Heart right ventricle (tissue), 16 donors: Measurements from ENCODE around the gene TMEM134. TPM values are rescaled to one million over a fixed set of nuclear protein-coding genes. Genes with fewer than 3 reads are reported as not detected.
"Not testable (repeated sequence)": the region's sequence is repeated elsewhere in the genome, so short reads cannot be mapped to it uniquely, and the experiment has no call there.

Experiments used
- ATAC-seq, 8 donors: fragments of 200-7000 bp; cut with Tn5 transposase; one replicate each; pipeline ENCODE4 v1.9.1; 2020; ENCODE audit warnings: mild to moderate bottlenecking in 8 of 8, moderate library complexity in 8 of 8, moderate number of reproducible peaks in 1 of 8
- DNase-seq, 2 donors: peaks; one replicate each; pipeline ENCODE4 v3.0.0-alpha.2; 2020
- H3K27ac ChIP-seq, 10 donors: fragments of 200-600 bp; sonication (generic) in 2 of 10; one replicate each; pipeline versions ENCODE4 v1.5.0 to v1.8.0; 2020 to 2022; ENCODE audit warnings: mild to moderate bottlenecking in 3 of 10
- H3K27me3 ChIP-seq, 7 donors: fragments of 200-600 bp; one replicate each; pipeline ENCODE4 v1.8.0; 2021 to 2022; ENCODE audit warnings: mild to moderate bottlenecking in 2 of 7
- H3K36me3 ChIP-seq, 9 donors: fragments of 200-600 bp; sonication (generic) in 1 of 9; one replicate each; pipeline versions ENCODE4 v1.5.0 to v1.8.0; 2020 to 2022; ENCODE audit warnings: mild to moderate bottlenecking in 2 of 9
- H3K4me1 ChIP-seq, 9 donors: fragments of 200-600 bp; sonication (generic) in 1 of 9; one replicate each; pipeline versions ENCODE4 v1.5.0 to v1.8.0; 2020 to 2022; ENCODE audit warnings: mild to moderate bottlenecking in 4 of 9
- H3K4me3 ChIP-seq, 10 donors: fragments of 200-600 bp; sonication (generic) in 2 of 10; one replicate each; pipeline versions ENCODE4 v1.5.0 to v1.8.0; 2020 to 2022; ENCODE audit warnings: mild to moderate bottlenecking in 7 of 10, moderate library complexity in 2 of 10
- H3K9me3 ChIP-seq, 11 donors: fragments of 200-600 bp in 10 of 11; sonication (generic) in 2 of 11; one replicate each; pipeline versions ENCODE4 v1.5.0 to v1.8.0; 2013 to 2022; ENCODE audit warnings: mild to moderate bottlenecking in 2 of 11, control low read depth in 1 of 11, moderate library complexity in 1 of 11
- WGBS, 2 donors: extraction: QIAGEN DNeasy Blood & Tissue Kit; methylation state at CpG; one replicate each; pipeline ENCODE4 v1.1.7; 2013; ENCODE audit warnings: inconsistent platforms in 1 of 2; 5-methylcytosine and 5-hydroxymethylcytosine counted together
- intact Hi-C, 10 donors: fragments of 100-400 bp; cut with DNase I; formaldehyde crosslinking; loops; one replicate each; pipeline versions ENCODE4 v1.11.1 to v1.14.2; 2022
- polyA plus RNA-seq, 2 donors: library from polyadenylated mRNA; stranded (reverse); fragments of 200-250 nt; gene quantifications; one replicate each; pipeline ENCODE4 v1.2.3, GENCODE V29; 2013
- total RNA-seq, 10 donors: library from RNA; stranded (reverse); fragmentation: NEBNext Ultra II Directional in 3 of 10; extraction: Animal tissue kit (Norgen Biotek cat#: 25700) in 3 of 10; gene quantifications; one replicate each; pipeline versions ENCODE4 v1.2.1 to v1.2.4, GENCODE V29; 2021 to 2023
- TF ChIP-seq, protein P1 (sequence below), 9 donors: fragments of 200-600 bp; sonication (generic) in 2 of 9; IDR thresholded peaks; one replicate each; pipeline versions ENCODE4 v1.5.0 to v1.8.0; 2021 to 2022; ENCODE audit warnings: antibody characterized with exemption in 9 of 9, mild to moderate bottlenecking in 5 of 9, moderate library complexity in 1 of 9
- donor health status: Arrhythmogenic right ventricular cardiomyopathy.
- donor health status: ischemic (EF 13 %, LVEDD 7.1; RV severe dilation, severe dysfunction).
- donor health status: healthy with polysubstance abuse.
- donor health status: DM: no; HTN: yes; CAD: no.
- donor health status: DM: no; HTN: no; CAD: no.
- donor health status: ischemic (EF 25% LVEDD 6.9; RV normal size, moderate dysfunction).
- donor health status: ischemic (EF 25% LVEDD 5.7; RV mildly dilated, moderate dysfunction).
- donor health status: healthy.
- donor health status: DM: yes; HTN: yes; CAD: no.
- donor health status: Ischemic cardiomyopathy.
- donor health status: ischemic (EF 35%, LVEDD 5.7; RV mildly dilated, moderate dysfunction).
- donor health status: nonischemic (EF 11% LVEDD 7.7; RV severe dilation, severe dysfunction).
- donor health status: DM: yes; HTN: yes; CAD: no.
- donor health status: PGD.
- donor health status: ischemic (EF 29% LVEDD 5.4; RV normal size, mild dysfunction).
- donor health status: nonischemic (EF 23%, LVEDD 6.1; RV moderate dilation, normal function).

TMEM134 gene
- total and polyA plus RNA-seq, 12 donors: 69.8 to 104 (median 81.2) TPM

DNA sequence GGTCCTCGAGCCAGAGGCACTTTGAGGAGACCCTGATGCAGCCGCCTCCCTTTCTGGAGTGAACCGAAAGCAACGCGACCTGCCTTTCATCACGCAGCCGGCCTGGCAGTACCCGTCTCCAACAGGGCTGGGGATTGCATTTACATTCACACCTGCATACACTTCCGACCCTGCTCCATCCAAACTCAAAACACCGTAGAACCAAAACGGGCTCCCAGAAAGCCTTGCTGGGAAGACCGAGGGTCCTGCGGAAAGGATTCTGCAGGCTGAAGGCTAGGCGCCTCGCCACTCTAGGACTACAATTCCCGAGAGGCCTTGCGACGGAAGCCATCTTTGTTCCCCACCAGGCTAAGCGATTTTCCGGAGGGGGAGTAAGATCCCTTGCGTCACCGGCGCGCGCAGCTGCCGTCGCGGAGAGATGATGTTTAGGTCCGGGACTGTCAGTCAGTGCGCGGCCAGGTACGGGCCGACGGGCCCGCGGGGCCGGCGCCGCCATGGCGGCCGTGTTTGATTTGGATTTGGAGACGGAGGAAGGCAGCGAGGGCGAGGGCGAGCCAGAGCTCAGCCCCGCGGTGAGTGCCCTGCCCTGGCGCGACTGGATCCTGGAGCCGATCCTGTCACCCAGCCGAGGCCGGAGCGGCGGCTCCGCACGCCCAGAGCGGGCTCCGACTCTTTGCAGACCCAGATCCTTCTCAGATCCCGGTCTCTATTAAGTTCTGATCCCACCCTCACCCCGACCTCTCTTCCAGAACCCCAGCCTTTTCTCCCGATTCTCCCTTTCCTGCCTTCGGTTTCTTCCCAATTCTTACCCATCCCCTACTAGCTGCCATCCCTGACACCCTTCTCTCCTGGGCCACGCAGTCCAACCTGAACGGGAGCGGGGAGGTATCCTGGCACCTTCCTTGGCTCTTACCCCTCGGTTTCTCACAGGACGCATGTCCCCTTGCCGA lies 40.7 kb downstream of the TMEM134 start, which contains the start of gene RPS6KB2:
Gene RPS6KB2, plus strand, starts transcription at position 443 of the 950 bp plus-strand sequence. Its CDS starts 52 bp downstream, at position 495.
- ATAC-seq: peak; percentile 92 to 96 (median 94)
- Histone ChIP-seq H3K9me3 (no peaks in the 10 kb centered on the region), H3K36me3 (peaks cover 0 to 40% (median 10%) of the 10 kb centered on the region in 9 donors), H3K27me3 (no peaks in the 10 kb centered on the region), H3K4me3 (peak within 1 kb of the TSS; percentile 59 to 95 (median 86)), H3K4me1 (peaks cover 0 to 27% (median 20%) of the 10 kb centered on the region in 9 donors), H3K27ac (peak within 1 kb of the TSS; percentile 38 to 96 (median 94))
- intact Hi-C loops: loop anchor here in 3 of 10 donors (1.0 to 10.0 kb wide), 3 partner anchors 15 to 74 kb away; partner anchors contain the start of genes TMEM134 (in 2 of the 3), CORO1B (in 1 of the 3) and POLD4 (in 1 of the 3)
- TF ChIP-seq, protein P1, sequence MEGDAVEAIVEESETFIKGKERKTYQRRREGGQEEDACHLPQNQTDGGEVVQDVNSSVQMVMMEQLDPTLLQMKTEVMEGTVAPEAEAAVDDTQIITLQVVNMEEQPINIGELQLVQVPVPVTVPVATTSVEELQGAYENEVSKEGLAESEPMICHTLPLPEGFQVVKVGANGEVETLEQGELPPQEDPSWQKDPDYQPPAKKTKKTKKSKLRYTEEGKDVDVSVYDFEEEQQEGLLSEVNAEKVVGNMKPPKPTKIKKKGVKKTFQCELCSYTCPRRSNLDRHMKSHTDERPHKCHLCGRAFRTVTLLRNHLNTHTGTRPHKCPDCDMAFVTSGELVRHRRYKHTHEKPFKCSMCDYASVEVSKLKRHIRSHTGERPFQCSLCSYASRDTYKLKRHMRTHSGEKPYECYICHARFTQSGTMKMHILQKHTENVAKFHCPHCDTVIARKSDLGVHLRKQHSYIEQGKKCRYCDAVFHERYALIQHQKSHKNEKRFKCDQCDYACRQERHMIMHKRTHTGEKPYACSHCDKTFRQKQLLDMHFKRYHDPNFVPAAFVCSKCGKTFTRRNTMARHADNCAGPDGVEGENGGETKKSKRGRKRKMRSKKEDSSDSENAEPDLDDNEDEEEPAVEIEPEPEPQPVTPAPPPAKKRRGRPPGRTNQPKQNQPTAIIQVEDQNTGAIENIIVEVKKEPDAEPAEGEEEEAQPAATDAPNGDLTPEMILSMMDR (IDR thresholded peaks at IDR 0.05): no peak
- 0 to 1% methylated on average over 68 of the region's 68 CpGs for WGBS, 2 donors
- peak; percentile 99 for DNase-seq

DNA sequence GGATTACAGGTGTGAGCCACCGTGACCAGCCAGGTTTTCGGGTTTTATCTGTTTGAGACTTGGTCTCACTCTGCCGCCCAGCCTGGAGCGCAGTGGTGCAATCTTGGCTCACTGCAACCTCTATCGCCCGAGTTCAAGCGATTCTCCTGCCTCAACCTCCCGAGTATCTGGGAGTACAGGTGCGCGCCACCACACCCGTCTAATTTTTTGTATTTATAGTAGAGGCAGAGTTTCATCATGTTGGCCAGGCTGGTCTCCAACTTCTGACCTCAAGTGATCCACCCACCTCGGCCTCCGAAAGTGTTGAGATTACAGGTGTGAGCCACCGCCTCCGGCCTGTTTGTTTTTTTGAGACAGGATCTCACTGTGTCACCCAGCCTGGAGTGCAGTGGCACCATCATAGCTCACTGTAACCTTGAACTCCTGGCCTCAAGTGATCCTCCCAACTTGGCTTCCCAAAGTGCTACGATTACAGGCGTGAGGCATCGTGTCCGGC lies 41.6 kb downstream of the TMEM134 start:
- intact Hi-C loops: loop anchor here in 2 of 10 donors (5.0 to 10.0 kb wide), 2 partner anchors 40 to 73 kb away; partner anchors contain the start of genes TMEM134 (in 2 of the 2) and POLD4 (in 1 of the 2)
- not testable (repeated sequence) for DNase-seq, H3K9me3 ChIP-seq, H3K27me3 ChIP-seq
- Histone ChIP-seq H3K4me3 (peak overlapping the region; percentile 59 to 95 (median 86)), H3K36me3 (peaks cover 0 to 31% (median 3%) of the 10 kb centered on the region in 9 donors), H3K27ac (peak overlapping the region in 9 of 10 donors; percentile 85 to 96 (median 94)), H3K4me1 (peaks cover 0 to 27% (median 20%) of the 10 kb centered on the region in 9 donors)
- ATAC-seq: peak in 2 of 8 donors; percentile 0 to 6
- 80% methylated on average over 19 of the region's 19 CpGs for WGBS, 2 donors

DNA sequence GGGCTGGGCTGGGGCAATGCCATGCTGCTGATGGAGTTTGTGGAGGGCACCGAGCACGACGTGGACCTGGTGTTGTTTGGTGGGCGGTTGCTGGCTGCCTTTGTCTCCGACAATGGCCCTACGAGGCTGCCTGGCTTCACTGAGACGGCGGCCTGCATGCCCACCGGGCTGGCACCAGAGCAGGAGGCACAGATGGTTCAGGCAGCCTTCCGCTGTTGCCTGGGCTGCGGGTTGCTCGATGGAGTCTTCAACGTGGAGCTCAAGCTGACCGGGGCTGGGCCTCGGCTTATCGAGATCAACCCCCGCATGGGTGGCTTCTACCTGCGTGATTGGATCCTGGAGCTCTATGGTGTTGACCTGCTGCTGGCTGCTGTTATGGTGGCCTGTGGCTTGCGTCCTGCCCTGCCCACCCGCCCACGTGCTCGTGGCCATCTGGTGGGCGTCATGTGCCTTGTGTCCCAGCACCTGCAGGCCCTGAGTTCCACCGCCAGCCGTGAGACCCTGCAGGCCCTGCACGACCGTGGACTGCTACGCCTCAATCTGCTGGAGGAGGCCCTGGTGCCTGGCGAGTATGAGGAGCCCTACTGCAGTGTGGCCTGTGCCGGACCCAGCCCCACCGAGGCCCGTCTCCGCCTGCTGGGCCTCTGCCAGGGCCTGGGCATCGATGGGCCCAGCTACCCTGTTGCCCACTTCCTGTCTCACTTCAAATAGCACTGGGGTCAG lies 45.0 kb downstream of the TMEM134 start:
- ATAC-seq (no peak), DNase-seq (no peak)
- 88% methylated on average over 34 of the region's 34 CpGs for WGBS, 2 donors
- no peaks in the 10 kb centered on the region for H3K36me3 ChIP-seq
- H3K27me3 ChIP-seq: no peaks in the 10 kb centered on the region
- TF ChIP-seq, protein P1 (IDR thresholded peaks at IDR 0.05): no peak
- no peak overlapping the region for H3K4me3 ChIP-seq
- intact Hi-C loops: loop anchor here in 1 of 10 donors (10.0 kb wide), 1 partner anchor 69 kb away; the partner anchor contains the start of gene POLD4
- H3K27ac ChIP-seq: no peak overlapping the region
- no peaks in the 10 kb centered on the region for H3K9me3 ChIP-seq
- peaks cover 12 to 33% (median 26%) of the 10 kb centered on the region in 9 donors for H3K4me1 ChIP-seq

DNA sequence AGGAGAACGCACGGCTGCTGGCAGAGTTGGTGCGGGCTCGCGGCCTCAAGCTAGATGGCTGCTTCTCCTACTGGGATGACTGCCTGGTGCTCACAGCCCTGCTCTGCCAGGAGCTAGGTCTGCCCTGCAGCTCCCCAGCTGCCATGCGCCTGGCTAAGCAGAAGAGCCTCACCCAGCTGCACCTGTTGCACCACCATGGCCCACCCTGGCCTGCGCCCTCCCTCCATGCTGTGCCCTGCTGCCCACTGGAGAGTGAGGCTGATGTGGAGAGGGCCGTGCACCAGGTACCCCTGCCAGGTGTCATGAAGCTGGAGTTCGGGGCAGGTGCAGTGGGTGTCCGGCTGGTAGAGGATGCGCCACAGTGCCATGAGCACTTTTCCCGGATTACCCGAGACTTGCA lies 45.6 kb downstream of the TMEM134 start:
- H3K27ac ChIP-seq: no peak overlapping the region
- WGBS, 2 donors: 94 to 96% methylated on average over 13 of the region's 13 CpGs
- no peak for DNase-seq
- intact Hi-C loops: loop anchor here in 1 of 10 donors (10.0 kb wide), 1 partner anchor 69 kb away; the partner anchor contains the start of gene POLD4
- no peak for ATAC-seq
- H3K27me3 ChIP-seq: no peaks in the 10 kb centered on the region
- H3K4me3 ChIP-seq: no peak overlapping the region
- H3K36me3 ChIP-seq: no peaks in the 10 kb centered on the region
- peaks cover 12 to 35% (median 28%) of the 10 kb centered on the region in 9 donors for H3K4me1 ChIP-seq
- no peaks in the 10 kb centered on the region for H3K9me3 ChIP-seq
- TF ChIP-seq, protein P1 (IDR thresholded peaks at IDR 0.05): no peak
